Gastrocnemius medialis (tissue), 4 donors: ENCODE data around the gene SUCLG2. TPM values are rescaled to one million over a fixed set of nuclear protein-coding genes. Genes with fewer than 3 reads are reported as not detected.

Experiments used
- ATAC-seq, 2 donors: fragments of 150-250 bp; one replicate each; pipeline ENCODE4 v1.9.1; 2016
- DNase-seq, 2 donors: peaks; one replicate each; pipeline ENCODE4 v3.0.0-alpha.2; 2019
- H3K27ac ChIP-seq, 4 donors: fragments of 200-600 bp; sonication (generic); 1 replicate in 1 of 4; 2 replicates in 3 of 4; pipeline ENCODE4 v1.5.1; 2016 to 2018; ENCODE audit warnings: mild to moderate bottlenecking in 2 of 4, moderate library complexity in 1 of 4
- H3K27me3 ChIP-seq, 3 donors: fragments of 200-600 bp; sonication (generic) in 2 of 3; 1 replicate in 1 of 3; 2 replicates in 2 of 3; pipeline versions ENCODE4 v1.5.1 to v1.6.0; 2016 to 2019; ENCODE audit warnings: mild to moderate bottlenecking in 1 of 3, moderate library complexity in 1 of 3
- H3K36me3 ChIP-seq, 2 donors: fragments of 200-600 bp; sonication (generic) in 1 of 2; one replicate each; pipeline ENCODE4 v1.5.1; 2017 to 2018
- H3K4me1 ChIP-seq, 2 donors: fragments of 200-600 bp; sonication (generic) in 1 of 2; one replicate each; pipeline ENCODE4 v1.5.1; 2016 to 2017; ENCODE audit warnings: mild to moderate bottlenecking in 2 of 2
- H3K4me3 ChIP-seq, 4 donors: fragments of 200-600 bp; sonication (generic) in 3 of 4; 1 replicate in 1 of 4; 2 replicates in 3 of 4; pipeline ENCODE4 v1.5.1; 2016 to 2019; ENCODE audit warnings: mild to moderate bottlenecking in 2 of 4
- H3K9me3 ChIP-seq, 3 donors: fragments of 200-600 bp; sonication (generic) in 2 of 3; 1 replicate in 1 of 3; 2 replicates in 2 of 3; pipeline ENCODE4 v1.5.1; 2016 to 2019
- POLR2A ChIP-seq, 2 donors: fragments of 450-650 bp; IDR thresholded peaks; one replicate each; pipeline ENCODE4 v1.6.1; 2017; ENCODE audit warnings: antibody characterized with exemption in 2 of 2, mild to moderate bottlenecking in 2 of 2, moderate library complexity in 2 of 2
- in situ Hi-C, 4 donors: fragments of 200-750 bp; cut with MboI; loops; one replicate each; pipeline versions ENCODE4 v1.15.0 to v1.8.0; 2017; ENCODE audit warnings: low sequenced_read_pairs in 4 of 4
- intact Hi-C: fragments of 100-400 bp; cut with DNase I; formaldehyde crosslinking; loops from one replicate; pipeline ENCODE4 v1.15.1; 2023; ENCODE audit warnings: low total_unique reads
- total RNA-seq, 4 donors: library from RNA; depleted of rRNA; stranded (reverse); fragments of >200 nt; gene quantifications; one replicate each; pipeline versions ENCODE4 v1.1.0 to v1.2.3, GENCODE V29; 2016
- TF ChIP-seq, protein P1 (sequence below), 5 experiments: fragments of 450-650 bp in 3 of 5; fragments of 200-600 bp in 2 of 5; sonication (generic) in 2 of 5; IDR thresholded peaks in 4 of 5; conservative IDR thresholded peaks in 1 of 5; 1 replicate in 4 of 5; 2 replicates in 1 of 5; pipeline ENCODE4 v1.5.1; 2016 to 2019; ENCODE audit warnings: antibody characterized with exemption in 5 of 5, mild to moderate bottlenecking in 3 of 5, moderate library complexity in 3 of 5

SUCLG2 gene
- total RNA-seq, 4 donors from 2014 or later: 64.3 to 106 (median 73.2) TPM

DNA sequence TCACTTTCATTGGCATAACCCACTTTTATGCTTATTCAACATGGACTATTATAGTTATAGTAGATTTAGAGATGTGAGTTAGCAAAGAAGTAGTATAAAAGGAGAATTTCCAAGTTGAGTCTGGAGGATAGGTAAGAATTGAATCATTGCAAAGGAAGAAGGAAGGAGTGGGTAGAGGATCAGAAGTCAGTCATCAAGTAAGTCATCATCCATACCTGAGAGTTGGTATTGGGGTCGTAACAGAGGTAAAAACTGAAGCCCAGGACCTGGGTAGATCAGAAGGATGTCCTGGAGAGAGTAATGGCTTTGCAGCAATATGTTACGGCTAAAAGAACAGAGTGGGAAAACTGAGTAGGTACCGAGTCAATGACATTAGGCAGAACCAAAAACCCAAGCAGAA, 265.7 kb downstream of the SUCLG2 start:
- no peak for ATAC-seq
- H3K27ac ChIP-seq: no peak overlapping the region
- no peak for DNase-seq
- intact Hi-C loops: loop anchor here (10.0 kb wide), 2 partner anchors 166 to 396 kb away; no protein-coding TSS in a partner anchor
- no peak overlapping the region for H3K4me3 ChIP-seq
- no peaks in the 10 kb centered on the region for H3K9me3 ChIP-seq
- no peaks in the 10 kb centered on the region for H3K4me1 ChIP-seq
- no peaks in the 10 kb centered on the region for H3K36me3 ChIP-seq
- H3K27me3 ChIP-seq: no peaks in the 10 kb centered on the region
- TF ChIP-seq, protein P1, sequence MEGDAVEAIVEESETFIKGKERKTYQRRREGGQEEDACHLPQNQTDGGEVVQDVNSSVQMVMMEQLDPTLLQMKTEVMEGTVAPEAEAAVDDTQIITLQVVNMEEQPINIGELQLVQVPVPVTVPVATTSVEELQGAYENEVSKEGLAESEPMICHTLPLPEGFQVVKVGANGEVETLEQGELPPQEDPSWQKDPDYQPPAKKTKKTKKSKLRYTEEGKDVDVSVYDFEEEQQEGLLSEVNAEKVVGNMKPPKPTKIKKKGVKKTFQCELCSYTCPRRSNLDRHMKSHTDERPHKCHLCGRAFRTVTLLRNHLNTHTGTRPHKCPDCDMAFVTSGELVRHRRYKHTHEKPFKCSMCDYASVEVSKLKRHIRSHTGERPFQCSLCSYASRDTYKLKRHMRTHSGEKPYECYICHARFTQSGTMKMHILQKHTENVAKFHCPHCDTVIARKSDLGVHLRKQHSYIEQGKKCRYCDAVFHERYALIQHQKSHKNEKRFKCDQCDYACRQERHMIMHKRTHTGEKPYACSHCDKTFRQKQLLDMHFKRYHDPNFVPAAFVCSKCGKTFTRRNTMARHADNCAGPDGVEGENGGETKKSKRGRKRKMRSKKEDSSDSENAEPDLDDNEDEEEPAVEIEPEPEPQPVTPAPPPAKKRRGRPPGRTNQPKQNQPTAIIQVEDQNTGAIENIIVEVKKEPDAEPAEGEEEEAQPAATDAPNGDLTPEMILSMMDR (IDR thresholded peaks at IDR 0.05 in 4 of 5, conservative IDR thresholded peaks at IDR 0.05 in 1 of 5): no peak
- no peak for TF ChIP-seq POLR2A (IDR thresholded peaks at IDR 0.05)
- in situ Hi-C loops: loop anchor here in 1 of 4 donors (25.0 kb wide), 1 partner anchor 1499 kb away; no protein-coding TSS in a partner anchor

DNA sequence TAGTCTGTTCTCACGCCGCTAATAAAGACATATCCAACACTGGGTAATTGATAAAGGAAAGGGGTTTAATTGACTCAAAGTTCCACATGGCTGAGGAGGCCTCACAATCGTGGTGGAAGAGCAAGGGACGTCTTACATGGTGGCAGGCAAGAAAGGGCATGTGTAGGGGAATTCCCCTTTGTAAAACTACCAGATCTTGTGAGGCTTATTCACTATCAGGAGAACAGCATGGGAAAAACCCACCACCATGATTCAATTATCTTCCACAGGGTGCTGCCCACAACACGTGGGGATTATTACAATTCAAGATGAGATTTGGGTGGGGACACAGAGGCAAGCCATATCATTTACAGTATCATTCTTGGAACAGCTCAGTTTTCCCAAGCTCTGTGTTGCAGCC, 268.0 kb downstream of the SUCLG2 start:
- Histone ChIP-seq H3K9me3 (no peaks in the 10 kb centered on the region), H3K27ac (no peak overlapping the region), H3K4me1 (no peaks in the 10 kb centered on the region), H3K4me3 (no peak overlapping the region), H3K36me3 (no peaks in the 10 kb centered on the region), H3K27me3 (no peaks in the 10 kb centered on the region)
- DNase-seq (no peak), ATAC-seq (no peak)
- TF ChIP-seq, protein P1 (IDR thresholded peaks at IDR 0.05 in 4 of 5, conservative IDR thresholded peaks at IDR 0.05 in 1 of 5): no peak
- in situ Hi-C loops (loop anchor here in 1 of 4 donors (25.0 kb wide), 1 partner anchor 1501 kb away; no protein-coding TSS in a partner anchor), intact Hi-C loops (loop anchor here (10.0 kb wide), 2 partner anchors 168 to 398 kb away; no protein-coding TSS in a partner anchor)

DNA sequence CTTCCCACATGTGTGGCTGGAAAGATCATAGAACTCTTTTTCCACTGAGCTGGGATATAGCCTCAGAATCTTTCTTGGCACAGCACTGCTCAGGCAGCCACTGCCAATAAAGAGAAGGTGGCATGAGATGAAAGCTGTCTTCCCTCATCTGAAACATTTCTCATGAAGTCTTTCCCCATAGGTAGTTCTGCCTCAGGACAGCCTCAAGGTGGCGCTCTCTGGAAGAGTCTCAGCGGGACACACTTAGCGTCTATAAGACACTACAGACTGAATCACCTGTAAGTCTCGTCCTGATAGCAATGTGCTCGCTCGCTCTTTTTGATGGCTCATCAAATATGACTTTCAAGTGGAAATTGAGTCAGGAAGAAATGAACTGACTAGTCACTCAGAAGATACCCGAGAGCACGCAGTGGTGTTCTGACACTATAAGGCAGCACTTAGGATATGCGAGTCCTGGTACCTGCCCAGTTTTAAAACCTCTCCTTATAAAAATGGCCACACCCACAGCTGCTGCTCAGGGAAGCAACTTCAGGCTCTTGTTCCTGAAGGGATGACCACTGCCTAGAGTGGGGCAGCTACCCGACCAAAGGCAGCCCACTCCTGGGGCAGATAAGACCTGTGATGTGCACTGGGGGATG, 269.5 kb downstream of the SUCLG2 start:
- ATAC-seq: peak in 1 of 2 donors; percentile 39
- no peaks in the 10 kb centered on the region for H3K9me3 ChIP-seq

DNA sequence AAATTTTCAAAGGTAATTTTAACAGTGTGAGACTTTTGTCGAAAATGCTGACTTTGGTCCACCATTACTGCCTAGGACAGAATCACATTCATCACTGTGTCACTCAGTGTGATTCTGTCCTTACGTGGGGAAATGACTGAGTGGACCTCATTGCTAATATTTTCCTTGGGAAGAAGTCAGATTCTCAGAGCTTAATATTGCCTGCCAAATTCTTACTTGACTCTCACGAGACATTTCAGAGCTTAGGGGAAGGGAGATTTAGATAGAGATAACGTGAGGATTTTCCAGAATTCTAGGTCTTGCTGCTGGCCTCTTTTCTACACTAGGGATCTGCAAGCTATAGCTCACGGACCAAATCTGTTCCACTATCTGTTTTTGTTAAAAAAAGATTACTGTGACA, 270.4 kb downstream of the SUCLG2 start:
- Histone ChIP-seq H3K27ac (no peak overlapping the region), H3K4me1 (no peaks in the 10 kb centered on the region), H3K36me3 (no peaks in the 10 kb centered on the region), H3K27me3 (no peaks in the 10 kb centered on the region), H3K9me3 (no peaks in the 10 kb centered on the region), H3K4me3 (no peak overlapping the region)
- no peak for DNase-seq
- TF ChIP-seq, protein P1 (IDR thresholded peaks at IDR 0.05 in 4 of 5, conservative IDR thresholded peaks at IDR 0.05 in 1 of 5): no peak
- TF ChIP-seq POLR2A (IDR thresholded peaks at IDR 0.05): no peak
- no peak for ATAC-seq
- intact Hi-C loops (loop anchor here (10.0 kb wide), 2 partner anchors 171 to 401 kb away; no protein-coding TSS in a partner anchor), in situ Hi-C loops (loop anchor here in 1 of 4 donors (25.0 kb wide), 1 partner anchor 1503 kb away; no protein-coding TSS in a partner anchor)

More for the DNA sequence above, 269.5 kb downstream of the SUCLG2 start:
- Histone ChIP-seq H3K4me3 (no peak overlapping the region), H3K27me3 (no peaks in the 10 kb centered on the region), H3K36me3 (no peaks in the 10 kb centered on the region), H3K4me1 (no peaks in the 10 kb centered on the region), H3K27ac (no peak overlapping the region)
- in situ Hi-C loops: loop anchor here in 1 of 4 donors (25.0 kb wide), 1 partner anchor 1502 kb away; no protein-coding TSS in a partner anchor
- no peak for DNase-seq
- intact Hi-C loops: loop anchor here (10.0 kb wide), 2 partner anchors 170 to 400 kb away; no protein-coding TSS in a partner anchor
- TF ChIP-seq POLR2A (IDR thresholded peaks at IDR 0.05): no peak
- TF ChIP-seq, protein P1 (IDR thresholded peaks at IDR 0.05 in 4 of 5, conservative IDR thresholded peaks at IDR 0.05 in 1 of 5): peak in 3 of 5 experiments; percentile 17 to 43 (median 34)
